WTC11 (cell line): ENCODE data around the gene NRN1L.

ENCODE experiments used
- FOXK1 ChIP-seq: sonication (generic); formaldehyde crosslinking; IDR thresholded peaks from 2 replicates; pipeline ENCODE4 v1.8.0; 2022; ENCODE audit warnings: mild to moderate bottlenecking, moderate library complexity, missing genetic modification reagents
- GABPB1 ChIP-seq: sonication (generic); formaldehyde crosslinking; IDR thresholded peaks from 2 replicates; pipeline ENCODE4 v1.8.1; 2023; ENCODE audit warnings: mild to moderate bottlenecking, missing genetic modification reagents
- NR3C1 ChIP-seq: sonication (generic); formaldehyde crosslinking; conservative IDR thresholded peaks from 2 replicates; pipeline ENCODE4 v1.8.1; 2023; ENCODE audit warnings: low read depth, mild to moderate bottlenecking, missing genetic modification reagents
- TP53 ChIP-seq: sonication (generic); formaldehyde crosslinking; IDR thresholded peaks from 2 replicates; pipeline ENCODE4 v1.8.1; 2023; ENCODE audit warnings: mild to moderate bottlenecking, missing genetic modification reagents
- TF ChIP-seq, protein P1 (sequence below): fragments of 200-600 bp; IDR thresholded peaks from 2 replicates; pipeline ENCODE4 v1.8.0; 2022; ENCODE audit warnings: antibody characterized with exemption
- TF ChIP-seq, protein P2 (sequence below): sonication (generic); formaldehyde crosslinking; IDR thresholded peaks from 2 replicates; pipeline ENCODE4 v1.8.1; 2022; ENCODE audit warnings: mild to moderate bottlenecking, moderate library complexity, missing genetic modification reagents
- TF ChIP-seq, protein P3 (sequence below): sonication (generic); formaldehyde crosslinking; conservative IDR thresholded peaks from 2 replicates; pipeline ENCODE4 v1.8.1; 2023; ENCODE audit warnings: mild to moderate bottlenecking, low read depth, missing genetic modification reagents, moderate library complexity

DNA sequence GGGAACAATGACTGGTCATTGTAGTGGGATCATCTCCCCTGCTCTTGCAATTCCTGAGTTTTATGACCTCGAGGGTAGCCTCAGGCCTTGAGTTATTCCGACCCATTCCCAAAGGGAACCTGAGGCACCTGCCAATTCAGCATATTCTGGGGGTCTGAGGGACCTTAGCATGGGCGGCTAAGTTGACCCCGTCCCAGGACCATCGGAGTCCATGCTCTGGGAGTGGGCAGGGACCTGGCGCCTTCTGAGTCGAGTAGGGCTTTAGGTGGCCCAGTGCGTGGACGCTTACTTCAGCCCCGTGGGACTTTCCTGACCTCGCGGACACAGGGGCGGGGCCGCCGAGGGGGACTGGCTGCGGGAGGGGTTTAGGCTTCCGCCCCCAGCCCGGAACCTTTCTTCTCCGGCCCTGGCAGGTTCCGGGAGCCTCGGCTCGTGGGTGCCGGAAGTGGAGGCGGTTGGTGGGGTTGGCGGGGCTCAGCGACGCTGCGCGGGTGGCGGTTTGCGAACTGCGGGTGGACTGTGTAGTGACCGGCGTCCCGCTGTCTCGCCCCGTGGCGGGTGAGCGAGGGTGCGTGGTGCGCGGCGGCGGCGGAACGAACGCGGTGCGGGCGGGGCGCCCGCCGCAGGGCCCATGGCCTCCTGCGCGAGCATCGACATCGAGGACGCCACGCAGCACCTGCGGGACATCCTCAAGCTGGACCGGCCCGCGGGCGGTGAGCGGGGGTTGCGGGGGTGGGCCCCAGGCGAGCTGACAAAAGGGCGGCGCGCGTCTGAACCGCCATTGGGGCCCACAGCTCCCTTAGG is 11.9 kb upstream of the NRN1L start, which contains the start of gene EDC4:
- TF ChIP-seq TP53 (CRISPR knock-in tag): no peak
- TF ChIP-seq, protein P1, sequence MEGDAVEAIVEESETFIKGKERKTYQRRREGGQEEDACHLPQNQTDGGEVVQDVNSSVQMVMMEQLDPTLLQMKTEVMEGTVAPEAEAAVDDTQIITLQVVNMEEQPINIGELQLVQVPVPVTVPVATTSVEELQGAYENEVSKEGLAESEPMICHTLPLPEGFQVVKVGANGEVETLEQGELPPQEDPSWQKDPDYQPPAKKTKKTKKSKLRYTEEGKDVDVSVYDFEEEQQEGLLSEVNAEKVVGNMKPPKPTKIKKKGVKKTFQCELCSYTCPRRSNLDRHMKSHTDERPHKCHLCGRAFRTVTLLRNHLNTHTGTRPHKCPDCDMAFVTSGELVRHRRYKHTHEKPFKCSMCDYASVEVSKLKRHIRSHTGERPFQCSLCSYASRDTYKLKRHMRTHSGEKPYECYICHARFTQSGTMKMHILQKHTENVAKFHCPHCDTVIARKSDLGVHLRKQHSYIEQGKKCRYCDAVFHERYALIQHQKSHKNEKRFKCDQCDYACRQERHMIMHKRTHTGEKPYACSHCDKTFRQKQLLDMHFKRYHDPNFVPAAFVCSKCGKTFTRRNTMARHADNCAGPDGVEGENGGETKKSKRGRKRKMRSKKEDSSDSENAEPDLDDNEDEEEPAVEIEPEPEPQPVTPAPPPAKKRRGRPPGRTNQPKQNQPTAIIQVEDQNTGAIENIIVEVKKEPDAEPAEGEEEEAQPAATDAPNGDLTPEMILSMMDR: no peak
- TF ChIP-seq, protein P2, sequence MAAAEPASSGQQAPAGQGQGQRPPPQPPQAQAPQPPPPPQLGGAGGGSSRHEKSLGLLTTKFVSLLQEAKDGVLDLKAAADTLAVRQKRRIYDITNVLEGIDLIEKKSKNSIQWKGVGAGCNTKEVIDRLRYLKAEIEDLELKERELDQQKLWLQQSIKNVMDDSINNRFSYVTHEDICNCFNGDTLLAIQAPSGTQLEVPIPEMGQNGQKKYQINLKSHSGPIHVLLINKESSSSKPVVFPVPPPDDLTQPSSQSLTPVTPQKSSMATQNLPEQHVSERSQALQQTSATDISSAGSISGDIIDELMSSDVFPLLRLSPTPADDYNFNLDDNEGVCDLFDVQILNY: no peak; the same call in 1 of the 2 replicates
- TF ChIP-seq, protein P3, sequence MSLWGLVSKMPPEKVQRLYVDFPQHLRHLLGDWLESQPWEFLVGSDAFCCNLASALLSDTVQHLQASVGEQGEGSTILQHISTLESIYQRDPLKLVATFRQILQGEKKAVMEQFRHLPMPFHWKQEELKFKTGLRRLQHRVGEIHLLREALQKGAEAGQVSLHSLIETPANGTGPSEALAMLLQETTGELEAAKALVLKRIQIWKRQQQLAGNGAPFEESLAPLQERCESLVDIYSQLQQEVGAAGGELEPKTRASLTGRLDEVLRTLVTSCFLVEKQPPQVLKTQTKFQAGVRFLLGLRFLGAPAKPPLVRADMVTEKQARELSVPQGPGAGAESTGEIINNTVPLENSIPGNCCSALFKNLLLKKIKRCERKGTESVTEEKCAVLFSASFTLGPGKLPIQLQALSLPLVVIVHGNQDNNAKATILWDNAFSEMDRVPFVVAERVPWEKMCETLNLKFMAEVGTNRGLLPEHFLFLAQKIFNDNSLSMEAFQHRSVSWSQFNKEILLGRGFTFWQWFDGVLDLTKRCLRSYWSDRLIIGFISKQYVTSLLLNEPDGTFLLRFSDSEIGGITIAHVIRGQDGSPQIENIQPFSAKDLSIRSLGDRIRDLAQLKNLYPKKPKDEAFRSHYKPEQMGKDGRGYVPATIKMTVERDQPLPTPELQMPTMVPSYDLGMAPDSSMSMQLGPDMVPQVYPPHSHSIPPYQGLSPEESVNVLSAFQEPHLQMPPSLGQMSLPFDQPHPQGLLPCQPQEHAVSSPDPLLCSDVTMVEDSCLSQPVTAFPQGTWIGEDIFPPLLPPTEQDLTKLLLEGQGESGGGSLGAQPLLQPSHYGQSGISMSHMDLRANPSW: no peak
- no peak for TF ChIP-seq NR3C1 (CRISPR knock-in tag)
- peak; percentile 92 for TF ChIP-seq GABPB1
- TF ChIP-seq FOXK1 (CRISPR knock-in tag): peak; percentile 87
